ENCODE measurements around the gene PHF21B. TPM values are rescaled to one million over a fixed set of nuclear protein-coding genes. Genes with fewer than 3 reads are reported as not detected.

PHF21B gene
- total RNA-seq, 1 donor from 2014 or later: 113 TPM

DNA sequence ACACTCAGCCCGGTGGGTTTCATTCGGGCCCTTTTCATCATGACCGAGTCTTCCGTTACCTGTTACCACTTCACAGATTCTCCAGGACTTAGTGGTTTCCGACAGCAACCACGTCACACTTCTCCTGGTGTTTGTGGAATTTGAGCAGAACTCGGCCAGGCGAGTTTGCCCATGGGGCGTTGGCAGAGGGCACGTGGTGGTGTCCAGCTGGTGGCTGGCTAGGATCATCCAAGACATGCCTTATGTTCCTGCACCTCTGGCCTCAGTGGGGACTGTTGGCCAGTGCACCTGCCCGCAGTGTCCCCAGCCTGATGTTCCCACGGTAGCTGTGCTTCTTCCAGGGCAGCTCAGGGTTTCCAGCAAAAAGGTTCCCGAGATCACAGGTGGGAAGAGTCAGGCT lies 170.1 kb downstream of the PHF21B start:
- Mint-ChIP-seq H3K36me3 (ENCODE audit: unreplicated experiment) (peaks cover 5% of the 10 kb centered on the region), H3K9me3 (ENCODE audit: unreplicated experiment) (peaks cover 2% of the 10 kb centered on the region), H3K4me3 (ENCODE audit: unreplicated experiment) (no peak overlapping the region), H3K4me1 (ENCODE audit: low read depth, unreplicated experiment) (peaks cover 3% of the 10 kb centered on the region), H3K27ac (ENCODE audit: unreplicated experiment) (no peak overlapping the region), H3K27me3 (ENCODE audit: unreplicated experiment) (peaks cover 4% of the 10 kb centered on the region)
- no peak for DNase-seq
- TF ChIP-seq, protein P1, sequence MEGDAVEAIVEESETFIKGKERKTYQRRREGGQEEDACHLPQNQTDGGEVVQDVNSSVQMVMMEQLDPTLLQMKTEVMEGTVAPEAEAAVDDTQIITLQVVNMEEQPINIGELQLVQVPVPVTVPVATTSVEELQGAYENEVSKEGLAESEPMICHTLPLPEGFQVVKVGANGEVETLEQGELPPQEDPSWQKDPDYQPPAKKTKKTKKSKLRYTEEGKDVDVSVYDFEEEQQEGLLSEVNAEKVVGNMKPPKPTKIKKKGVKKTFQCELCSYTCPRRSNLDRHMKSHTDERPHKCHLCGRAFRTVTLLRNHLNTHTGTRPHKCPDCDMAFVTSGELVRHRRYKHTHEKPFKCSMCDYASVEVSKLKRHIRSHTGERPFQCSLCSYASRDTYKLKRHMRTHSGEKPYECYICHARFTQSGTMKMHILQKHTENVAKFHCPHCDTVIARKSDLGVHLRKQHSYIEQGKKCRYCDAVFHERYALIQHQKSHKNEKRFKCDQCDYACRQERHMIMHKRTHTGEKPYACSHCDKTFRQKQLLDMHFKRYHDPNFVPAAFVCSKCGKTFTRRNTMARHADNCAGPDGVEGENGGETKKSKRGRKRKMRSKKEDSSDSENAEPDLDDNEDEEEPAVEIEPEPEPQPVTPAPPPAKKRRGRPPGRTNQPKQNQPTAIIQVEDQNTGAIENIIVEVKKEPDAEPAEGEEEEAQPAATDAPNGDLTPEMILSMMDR (IDR thresholded peaks at IDR 0.05; ENCODE audit: partially characterized antibody, unreplicated experiment): no peak

DNA sequence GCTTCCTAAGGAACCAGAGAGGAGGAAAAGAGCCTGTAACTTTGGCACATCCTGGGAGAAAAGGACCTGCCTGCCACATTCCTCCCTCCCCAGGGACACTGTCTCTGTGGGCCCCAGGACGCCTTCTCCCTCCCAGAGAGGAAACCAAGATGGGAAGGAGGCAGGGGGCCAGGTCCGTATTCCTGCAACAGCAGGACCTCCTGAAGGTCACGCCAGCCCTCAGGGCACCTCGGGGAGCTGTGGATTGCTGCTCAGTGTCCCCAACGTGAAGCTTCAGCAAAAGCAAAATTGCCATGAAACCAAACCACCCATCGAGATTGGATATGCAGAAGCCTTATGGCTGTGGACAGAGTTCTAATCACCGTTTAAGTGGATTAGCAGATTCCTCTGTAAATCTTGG lies 170.7 kb downstream of the PHF21B start:
- Mint-ChIP-seq H3K36me3 (ENCODE audit: unreplicated experiment) (peaks cover 8% of the 10 kb centered on the region), H3K27me3 (ENCODE audit: unreplicated experiment) (peaks cover 3% of the 10 kb centered on the region), H3K27ac (ENCODE audit: unreplicated experiment) (no peak overlapping the region), H3K4me3 (ENCODE audit: unreplicated experiment) (no peak overlapping the region), H3K9me3 (ENCODE audit: unreplicated experiment) (peaks cover 2% of the 10 kb centered on the region), H3K4me1 (ENCODE audit: low read depth, unreplicated experiment) (peaks cover 3% of the 10 kb centered on the region)
- TF ChIP-seq, protein P1 (IDR thresholded peaks at IDR 0.05; ENCODE audit: partially characterized antibody, unreplicated experiment): no peak
- DNase-seq: no peak

DNA sequence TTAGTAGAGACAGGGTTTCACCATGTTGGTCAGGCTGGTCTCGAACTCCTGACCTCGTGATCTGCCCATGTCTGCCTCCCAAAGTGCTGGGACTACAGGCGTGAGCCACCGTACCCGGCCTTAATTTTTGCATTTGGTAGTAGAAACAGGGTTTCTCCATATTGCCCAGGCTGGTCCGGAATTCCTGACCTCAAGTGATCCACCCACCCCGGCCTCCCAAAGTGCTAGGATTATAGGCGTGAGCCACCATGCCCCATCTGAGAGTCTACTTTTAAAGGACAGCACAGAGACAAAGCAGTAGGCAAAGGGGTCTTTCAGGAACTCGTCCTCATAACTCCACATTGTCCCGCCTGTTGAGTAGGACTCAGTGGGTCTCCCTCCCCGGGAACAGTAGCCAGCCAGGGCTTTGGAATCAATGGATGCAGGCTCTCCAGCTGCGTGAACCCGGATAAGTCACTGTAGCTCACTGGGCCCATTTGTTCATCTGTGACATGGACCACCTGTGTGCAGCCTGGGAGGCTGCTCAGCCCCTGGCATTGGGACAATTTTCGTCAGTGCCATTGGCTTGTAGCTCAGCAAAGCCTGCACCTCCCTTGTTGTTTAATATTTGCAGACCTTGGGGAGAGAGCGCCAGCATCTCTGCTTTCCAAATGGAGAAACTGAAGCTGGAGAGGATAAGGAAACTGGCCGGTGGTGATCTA lies 171.3 kb downstream of the PHF21B start:
- Mint-ChIP-seq H3K27me3 (ENCODE audit: unreplicated experiment) (peaks cover 3% of the 10 kb centered on the region), H3K36me3 (ENCODE audit: unreplicated experiment) (peaks cover 12% of the 10 kb centered on the region), H3K4me1 (ENCODE audit: low read depth, unreplicated experiment) (peaks cover 3% of the 10 kb centered on the region), H3K27ac (ENCODE audit: unreplicated experiment) (no peak overlapping the region), H3K4me3 (ENCODE audit: unreplicated experiment) (no peak overlapping the region), H3K9me3 (ENCODE audit: unreplicated experiment) (peaks cover 2% of the 10 kb centered on the region)
- TF ChIP-seq, protein P1 (IDR thresholded peaks at IDR 0.05; ENCODE audit: partially characterized antibody, unreplicated experiment): no peak
- DNase-seq: no peak

DNA sequence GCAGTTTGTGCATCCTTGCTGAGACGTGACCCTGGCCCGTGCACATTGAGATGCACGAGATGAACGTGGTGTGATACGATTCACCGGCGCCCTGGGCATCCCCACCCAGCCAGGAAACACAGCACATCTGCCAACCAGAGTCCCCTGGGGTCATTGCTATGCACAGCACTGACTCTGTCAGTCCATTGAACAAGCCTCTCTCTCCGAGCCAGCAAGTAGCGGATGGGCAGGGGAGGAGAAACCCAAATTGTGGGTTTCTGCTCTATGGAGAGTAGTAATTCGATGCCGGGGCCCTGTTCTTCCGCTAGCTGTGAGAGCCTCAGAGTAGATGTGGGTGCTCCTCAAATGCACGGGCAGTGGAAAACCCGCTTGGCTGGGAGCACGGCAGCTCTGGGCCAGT lies 172.3 kb downstream of the PHF21B start:
- H3K27me3 Mint-ChIP-seq (ENCODE audit: unreplicated experiment): peaks cover 3% of the 10 kb centered on the region
- H3K9me3 Mint-ChIP-seq (ENCODE audit: unreplicated experiment): peaks cover 2% of the 10 kb centered on the region
- peaks cover 12% of the 10 kb centered on the region for H3K36me3 Mint-ChIP-seq (ENCODE audit: unreplicated experiment)
- TF ChIP-seq, protein P1 (IDR thresholded peaks at IDR 0.05; ENCODE audit: partially characterized antibody, unreplicated experiment): no peak
- H3K4me3 Mint-ChIP-seq (ENCODE audit: unreplicated experiment): no peak overlapping the region
- no peak overlapping the region for H3K27ac Mint-ChIP-seq (ENCODE audit: unreplicated experiment)
- DNase-seq: no peak
- peaks cover 3% of the 10 kb centered on the region for H3K4me1 Mint-ChIP-seq (ENCODE audit: low read depth, unreplicated experiment)

DNA sequence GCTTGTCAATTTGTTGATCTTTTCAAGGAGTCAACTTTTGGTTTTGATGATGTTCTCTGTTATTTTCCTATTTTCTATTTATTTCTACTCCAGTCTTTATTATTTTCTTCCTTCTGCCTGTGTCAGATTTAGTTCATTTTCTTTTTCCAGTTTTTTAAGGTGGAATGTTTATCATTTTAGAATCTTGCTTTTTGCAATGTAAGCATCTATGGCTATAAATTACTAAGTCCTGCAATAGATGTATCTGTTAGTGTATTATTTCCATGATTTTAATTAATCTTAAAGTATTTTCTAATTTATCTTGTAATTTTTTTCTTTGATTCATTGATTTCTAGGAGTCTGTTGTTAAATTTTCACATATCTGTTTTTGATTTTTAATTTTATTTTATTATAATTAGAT lies 175.7 kb downstream of the PHF21B start:
- no peak overlapping the region for H3K27ac Mint-ChIP-seq (ENCODE audit: unreplicated experiment)

More for the DNA sequence above, 175.7 kb downstream of the PHF21B start:
- DNase-seq: no peak
- Mint-ChIP-seq H3K27me3 (ENCODE audit: unreplicated experiment) (peaks cover 3% of the 10 kb centered on the region), H3K9me3 (ENCODE audit: unreplicated experiment) (no peaks in the 10 kb centered on the region), H3K36me3 (ENCODE audit: unreplicated experiment) (peaks cover 12% of the 10 kb centered on the region), H3K4me3 (ENCODE audit: unreplicated experiment) (no peak overlapping the region), H3K4me1 (ENCODE audit: low read depth, unreplicated experiment) (peaks cover 3% of the 10 kb centered on the region)
- TF ChIP-seq, protein P1 (IDR thresholded peaks at IDR 0.05; ENCODE audit: partially characterized antibody, unreplicated experiment): no peak

All from glutamatergic neuron (in vitro differentiated cells).